Measurements from ENCODE around the gene ADGRV1. TPM values are rescaled to one million over a fixed set of nuclear protein-coding genes. Genes with fewer than 3 reads are reported as not detected.
A peak's percentile ranks its signal among the peaks of the same experiment; 100 is the strongest.

ADGRV1 gene
- total and polyA plus RNA-seq, 3 donors from 2014 or later: 10.8 to 18.0 (median 12.6) TPM

DNA sequence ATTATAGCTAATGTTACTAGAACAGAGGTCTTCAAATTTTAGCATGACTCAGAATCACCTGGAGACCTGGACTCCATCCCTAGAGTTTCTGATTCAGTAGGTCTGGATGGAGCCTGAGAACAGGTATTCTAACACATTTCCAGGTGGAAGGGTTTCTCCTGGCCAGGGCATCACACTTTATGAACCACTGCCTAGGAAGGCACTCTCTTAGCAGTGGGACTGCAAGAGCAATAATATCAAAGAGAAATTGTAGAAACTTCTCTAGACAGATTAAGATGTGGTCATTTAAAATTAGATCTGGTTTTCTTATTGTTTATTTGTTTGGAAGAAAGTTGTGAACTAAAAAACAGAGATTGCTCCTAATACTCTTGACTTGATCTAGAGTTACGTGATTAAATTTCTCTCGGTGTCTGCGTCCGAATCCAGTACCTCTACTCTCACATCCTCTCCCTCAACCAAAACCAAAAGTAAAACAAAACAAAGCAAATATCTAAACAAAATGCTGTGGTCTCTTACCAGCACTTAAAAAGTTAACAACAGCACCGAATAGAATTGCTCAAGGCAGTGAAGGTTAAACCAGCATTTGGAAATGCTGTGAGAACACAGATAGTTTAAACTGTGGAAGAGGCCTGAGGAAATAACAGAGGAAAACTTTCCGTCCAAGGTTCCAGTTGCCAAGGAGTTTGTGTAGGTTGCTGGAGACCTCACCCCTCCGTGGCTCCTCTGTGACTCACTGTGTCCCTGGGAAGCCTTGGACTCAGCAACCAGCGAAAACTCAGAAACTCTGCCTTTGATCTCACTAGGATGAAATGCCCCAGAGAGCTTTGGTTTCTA, 631.1 kb downstream of the ADGRV1 start:
- DNase-seq: peak; percentile 37
- intact Hi-C loops (cut with DNase I; ENCODE audit: low total_unique reads): no loop called here
- 37 to 48% methylated on average over 8 of the region's 8 CpGs for WGBS, 2 donors

DNA sequence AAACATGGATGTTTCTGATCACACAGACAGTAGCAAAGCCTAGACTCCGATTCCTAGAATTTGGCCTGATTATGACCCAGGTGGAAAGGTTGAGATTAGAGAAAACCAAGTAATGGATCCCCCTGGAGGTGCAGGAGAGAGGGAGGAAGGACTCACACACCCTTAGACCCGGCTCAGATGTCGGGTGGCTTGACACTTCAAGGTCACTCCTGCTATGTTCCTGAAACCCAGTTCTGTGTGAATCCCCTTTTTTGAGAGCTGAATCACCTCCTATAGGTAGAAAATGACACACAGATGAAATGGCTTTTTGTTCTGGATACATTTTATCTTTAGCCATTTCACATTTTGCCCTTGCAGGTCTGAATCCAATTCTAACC, 631.7 kb downstream of the ADGRV1 start:
- no peak for DNase-seq
- H3K4me1 ChIP-seq: no peaks in the 10 kb centered on the region
- H3K9me3 ChIP-seq: no peaks in the 10 kb centered on the region
- WGBS, 2 donors: 32 to 53% methylated on average over 3 of the region's 3 CpGs
- no peak overlapping the region for H3K4me3 ChIP-seq
- H3K27me3 ChIP-seq: no peaks in the 10 kb centered on the region
- no peak for TF ChIP-seq POLR2A (IDR thresholded peaks at IDR 0.05)
- TF ChIP-seq, protein P1, sequence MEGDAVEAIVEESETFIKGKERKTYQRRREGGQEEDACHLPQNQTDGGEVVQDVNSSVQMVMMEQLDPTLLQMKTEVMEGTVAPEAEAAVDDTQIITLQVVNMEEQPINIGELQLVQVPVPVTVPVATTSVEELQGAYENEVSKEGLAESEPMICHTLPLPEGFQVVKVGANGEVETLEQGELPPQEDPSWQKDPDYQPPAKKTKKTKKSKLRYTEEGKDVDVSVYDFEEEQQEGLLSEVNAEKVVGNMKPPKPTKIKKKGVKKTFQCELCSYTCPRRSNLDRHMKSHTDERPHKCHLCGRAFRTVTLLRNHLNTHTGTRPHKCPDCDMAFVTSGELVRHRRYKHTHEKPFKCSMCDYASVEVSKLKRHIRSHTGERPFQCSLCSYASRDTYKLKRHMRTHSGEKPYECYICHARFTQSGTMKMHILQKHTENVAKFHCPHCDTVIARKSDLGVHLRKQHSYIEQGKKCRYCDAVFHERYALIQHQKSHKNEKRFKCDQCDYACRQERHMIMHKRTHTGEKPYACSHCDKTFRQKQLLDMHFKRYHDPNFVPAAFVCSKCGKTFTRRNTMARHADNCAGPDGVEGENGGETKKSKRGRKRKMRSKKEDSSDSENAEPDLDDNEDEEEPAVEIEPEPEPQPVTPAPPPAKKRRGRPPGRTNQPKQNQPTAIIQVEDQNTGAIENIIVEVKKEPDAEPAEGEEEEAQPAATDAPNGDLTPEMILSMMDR (IDR thresholded peaks at IDR 0.05): no peak
- H3K36me3 ChIP-seq (ENCODE audit: low read depth, missing control alignments): no peaks in the 10 kb centered on the region
- intact Hi-C loops (cut with DNase I; ENCODE audit: low total_unique reads): no loop called here
- peak overlapping the region; percentile 46 to 64 for H3K27ac ChIP-seq

More for the DNA sequence above, 631.1 kb downstream of the ADGRV1 start:
- H3K4me3 ChIP-seq: no peak overlapping the region
- peak overlapping the region; percentile 46 to 64 for H3K27ac ChIP-seq
- H3K9me3 ChIP-seq: no peaks in the 10 kb centered on the region
- H3K4me1 ChIP-seq: no peaks in the 10 kb centered on the region
- H3K36me3 ChIP-seq (ENCODE audit: low read depth, missing control alignments): no peaks in the 10 kb centered on the region
- H3K27me3 ChIP-seq: no peaks in the 10 kb centered on the region
- no peak for TF ChIP-seq POLR2A (IDR thresholded peaks at IDR 0.05)
- TF ChIP-seq, protein P1 (IDR thresholded peaks at IDR 0.05): no peak

DNA sequence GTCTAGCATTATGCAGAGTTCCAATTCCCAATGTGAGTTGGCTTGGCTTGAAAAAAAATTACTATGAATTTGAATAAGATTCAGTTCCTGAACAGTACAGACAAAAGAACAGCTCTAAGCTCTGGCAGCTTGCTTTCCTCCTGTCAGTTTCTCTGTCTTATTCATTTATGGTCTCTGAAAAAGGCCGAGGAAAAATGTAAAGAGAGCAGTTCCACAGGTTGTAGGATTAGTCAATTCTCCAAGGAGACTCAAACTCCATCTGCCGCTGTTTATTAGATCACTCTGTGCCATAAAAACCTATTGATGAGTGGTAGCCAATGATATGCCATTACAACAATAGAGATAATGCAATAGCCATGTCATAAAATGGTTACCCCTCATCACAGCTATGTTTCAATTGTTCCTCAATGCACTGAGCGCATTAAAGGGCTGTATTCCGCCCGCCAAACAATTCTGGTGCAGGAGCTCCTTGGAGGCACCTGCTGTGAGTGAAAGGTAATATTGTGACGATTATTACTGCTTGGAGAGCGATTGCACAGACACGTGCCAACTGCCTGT, 636.3 kb downstream of the ADGRV1 start:
- DNase-seq: no peak
- Histone ChIP-seq H3K36me3 (ENCODE audit: low read depth, missing control alignments) (no peaks in the 10 kb centered on the region), H3K4me1 (no peaks in the 10 kb centered on the region), H3K27me3 (no peaks in the 10 kb centered on the region), H3K27ac (no peak overlapping the region), H3K9me3 (no peaks in the 10 kb centered on the region), H3K4me3 (no peak overlapping the region)
- 83 to 94% methylated on average over 8 of the region's 8 CpGs for WGBS, 2 donors
- intact Hi-C loops (cut with DNase I; ENCODE audit: low total_unique reads): no loop called here
- TF ChIP-seq POLR2A (IDR thresholded peaks at IDR 0.05): no peak
- TF ChIP-seq, protein P1 (IDR thresholded peaks at IDR 0.05): no peak

DNA sequence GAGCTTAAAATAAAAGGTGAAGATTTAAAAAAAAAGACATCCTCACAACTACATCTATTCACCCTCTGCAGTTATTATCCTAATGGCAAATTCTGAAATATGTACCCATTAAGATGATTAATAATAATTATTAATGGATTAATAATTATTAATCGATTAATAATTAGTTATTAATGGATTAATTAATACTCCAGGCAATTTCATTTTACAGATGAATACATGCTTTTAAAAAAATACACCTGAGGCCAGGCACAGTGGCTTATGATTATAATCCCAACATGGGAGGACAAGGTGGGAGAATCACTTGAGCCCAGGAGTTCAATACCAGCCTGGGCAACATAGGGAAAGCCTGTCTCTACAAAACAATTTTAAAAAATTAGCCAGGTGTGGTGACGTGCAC, 642.1 kb downstream of the ADGRV1 start:
- Histone ChIP-seq H3K27me3 (no peaks in the 10 kb centered on the region), H3K4me1 (no peaks in the 10 kb centered on the region), H3K36me3 (ENCODE audit: low read depth, missing control alignments) (no peaks in the 10 kb centered on the region), H3K27ac (no peak overlapping the region), H3K9me3 (no peaks in the 10 kb centered on the region), H3K4me3 (no peak overlapping the region)
- TF ChIP-seq, protein P1 (IDR thresholded peaks at IDR 0.05): no peak
- TF ChIP-seq POLR2A (IDR thresholded peaks at IDR 0.05): no peak
- 84% methylated on average over 2 of the region's 2 CpGs for WGBS, 2 donors
- no peak for DNase-seq
- intact Hi-C loops (cut with DNase I; ENCODE audit: low total_unique reads): no loop called here
